Endodermal cell (in vitro differentiated cells): ENCODE results near the gene MBD3L5. TPM values are rescaled to one million over a fixed set of nuclear protein-coding genes. Genes with fewer than 3 reads are reported as not detected.
A peak's percentile ranks its signal among the peaks of the same experiment; 100 is the strongest.

Experiments used
- DNase-seq: peaks from one replicate; pipeline ENCODE4 v3.0.0-alpha.2; 2017
- H3K27ac ChIP-seq: 2 replicates; pipeline ENCODE4 v1.5.1; 2013; ENCODE audit warnings: mild to moderate bottlenecking, low read depth, low read length, moderate library complexity
- H3K27me3 ChIP-seq: 2 replicates; pipeline ENCODE4 v1.6.1; 2013; ENCODE audit warnings: mild to moderate bottlenecking, low read length, moderate library complexity; ENCODE audit not compliant: insufficient read depth, control insufficient read depth, poor library complexity, severe bottlenecking
- H3K36me3 ChIP-seq: 2 replicates; pipeline ENCODE4 v1.7.0; 2013; ENCODE audit warnings: mild to moderate bottlenecking, low read length, moderate library complexity; ENCODE audit not compliant: control insufficient read depth, insufficient read depth
- H3K4me1 ChIP-seq: one replicate; pipeline ENCODE4 v1.7.0; 2013; ENCODE audit warnings: low read length; ENCODE audit not compliant: control insufficient read depth, insufficient read depth
- H3K4me3 ChIP-seq: 2 replicates; pipeline ENCODE4 v1.5.1; 2013; ENCODE audit warnings: mild to moderate bottlenecking, low read length, moderate library complexity
- H3K9ac ChIP-seq: 2 replicates; pipeline ENCODE4 v1.6.1; 2013; ENCODE audit warnings: mild to moderate bottlenecking, low read length, moderate library complexity; ENCODE audit not compliant: poor library complexity, severe bottlenecking; ENCODE audit errors: extremely low read depth
- H3K9me3 ChIP-seq: 2 replicates; pipeline ENCODE4 v1.6.1; 2013; ENCODE audit warnings: mild to moderate bottlenecking, low read length, moderate library complexity; ENCODE audit not compliant: control insufficient read depth
- H3K27ac Mint-ChIP-seq: 2 replicates; pipeline ENCODE4 v1.8.0; 2020; ENCODE audit warnings: mixed read lengths
- H3K27me3 Mint-ChIP-seq: 2 replicates; pipeline ENCODE4 v1.8.0; 2021; ENCODE audit warnings: mild to moderate bottlenecking, mixed read lengths; ENCODE audit not compliant: insufficient read depth
- H3K36me3 Mint-ChIP-seq: 2 replicates; pipeline ENCODE4 v1.8.0; 2020; ENCODE audit warnings: low read depth, mixed read lengths
- H3K4me1 Mint-ChIP-seq: 2 replicates; pipeline ENCODE4 v1.8.0; 2020; ENCODE audit warnings: mixed read lengths
- H3K4me3 Mint-ChIP-seq: 2 replicates; pipeline ENCODE4 v1.8.0; 2020; ENCODE audit warnings: mild to moderate bottlenecking, moderate library complexity, mixed read lengths
- H3K9me3 Mint-ChIP-seq: 2 replicates; pipeline ENCODE4 v1.8.0; 2020; ENCODE audit warnings: mild to moderate bottlenecking, mixed read lengths
- WGBS, 2 experiments: methylation state at CpG; one replicate each; pipeline versions ENCODE4 v1.1.5 to v1.1.7; 2013; ENCODE audit warnings: missing lambda C conversion rate in 2 of 2, mixed read lengths in 1 of 2; ENCODE audit not compliant: insufficient coverage in 1 of 2, insufficient read length in 1 of 2; 5-methylcytosine and 5-hydroxymethylcytosine counted together
- total RNA-seq, 2 donors: library from RNA; stranded (reverse); fragmentation: NEBNext Ultra II Directional in 1 of 2; extraction: Animal tissue kit (Norgen Biotek cat#: 25700) in 1 of 2; gene quantifications; 2 replicates in 1 of 2; 3 replicates in 1 of 2; pipeline ENCODE4 v1.2.1, GENCODE V29; 2021
- TF ChIP-seq, protein P1 (sequence below): fragments of 200-600 bp; sonication (generic); conservative IDR thresholded peaks from 2 replicates; pipeline ENCODE4 v1.5.0; 2021; ENCODE audit warnings: antibody characterized with exemption, mild to moderate bottlenecking

Gene MBD3L5
- total RNA-seq, 2 donors from 2014 or later, result not detected

- no peaks in the 10 kb centered on the region for H3K4me1 ChIP-seq
- peak overlapping the region; percentile 90 for H3K4me3 ChIP-seq
- TF ChIP-seq, protein P1, sequence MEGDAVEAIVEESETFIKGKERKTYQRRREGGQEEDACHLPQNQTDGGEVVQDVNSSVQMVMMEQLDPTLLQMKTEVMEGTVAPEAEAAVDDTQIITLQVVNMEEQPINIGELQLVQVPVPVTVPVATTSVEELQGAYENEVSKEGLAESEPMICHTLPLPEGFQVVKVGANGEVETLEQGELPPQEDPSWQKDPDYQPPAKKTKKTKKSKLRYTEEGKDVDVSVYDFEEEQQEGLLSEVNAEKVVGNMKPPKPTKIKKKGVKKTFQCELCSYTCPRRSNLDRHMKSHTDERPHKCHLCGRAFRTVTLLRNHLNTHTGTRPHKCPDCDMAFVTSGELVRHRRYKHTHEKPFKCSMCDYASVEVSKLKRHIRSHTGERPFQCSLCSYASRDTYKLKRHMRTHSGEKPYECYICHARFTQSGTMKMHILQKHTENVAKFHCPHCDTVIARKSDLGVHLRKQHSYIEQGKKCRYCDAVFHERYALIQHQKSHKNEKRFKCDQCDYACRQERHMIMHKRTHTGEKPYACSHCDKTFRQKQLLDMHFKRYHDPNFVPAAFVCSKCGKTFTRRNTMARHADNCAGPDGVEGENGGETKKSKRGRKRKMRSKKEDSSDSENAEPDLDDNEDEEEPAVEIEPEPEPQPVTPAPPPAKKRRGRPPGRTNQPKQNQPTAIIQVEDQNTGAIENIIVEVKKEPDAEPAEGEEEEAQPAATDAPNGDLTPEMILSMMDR, result no peak
- H3K4me1 Mint-ChIP-seq, result no peaks in the 10 kb centered on the region
- H3K4me3 Mint-ChIP-seq, result peak overlapping the region; percentile 86
- peaks cover 42% of the 10 kb centered on the region for H3K9me3 Mint-ChIP-seq
- no peaks in the 10 kb centered on the region for H3K27me3 Mint-ChIP-seq
- H3K27ac Mint-ChIP-seq, result no peak overlapping the region
- H3K27me3 ChIP-seq, result no peaks in the 10 kb centered on the region
- no peak overlapping the region for H3K27ac ChIP-seq
- H3K9ac ChIP-seq, result no peak overlapping the region
- no peak for DNase-seq
- H3K36me3 ChIP-seq, result peaks cover 18% of the 10 kb centered on the region
- H3K9me3 ChIP-seq, result peaks cover 21% of the 10 kb centered on the region
- WGBS, 2 experiments, result 96% methylated on average over 6 of the region's 6 CpGs; no CpG with 5 or more reads in 1 of the 2 experiments
- peaks cover 29% of the 10 kb centered on the region for H3K36me3 Mint-ChIP-seq
These were observed 38.2 kb downstream of the MBD3L5 start for GRCh38 chr19:7068599-7068998.

- no peaks in the 10 kb centered on the region for H3K27me3 Mint-ChIP-seq
- 1% methylated on average over 30 to 53 of the region's 56 CpGs for WGBS, 2 experiments
- Histone ChIP-seq H3K9me3 (peaks cover 18% of the 10 kb centered on the region), H3K36me3 (peaks cover 23% of the 10 kb centered on the region), H3K9ac (peak within 1 kb of the TSS; percentile 62), H3K4me3 (peak within 1 kb of the TSS; percentile 90), H3K27me3 (no peaks in the 10 kb centered on the region), H3K27ac (peak within 1 kb of the TSS; percentile 63), H3K4me1 (no peaks in the 10 kb centered on the region)
- TF ChIP-seq, protein P1, result no peak
- H3K4me1 Mint-ChIP-seq, result no peaks in the 10 kb centered on the region
- H3K27ac Mint-ChIP-seq, result peak within 1 kb of the TSS; percentile 91
- H3K9me3 Mint-ChIP-seq, result peaks cover 37% of the 10 kb centered on the region
- H3K36me3 Mint-ChIP-seq, result peaks cover 34% of the 10 kb centered on the region
- peak within 1 kb of the TSS; percentile 86 for H3K4me3 Mint-ChIP-seq
- DNase-seq, result peak; percentile 99
These were observed 38.9 kb downstream of the MBD3L5 start, which contains the start of gene ZNF557 for GRCh38 chr19:7069042-7069903. TSS of gene ZNF557 (plus strand) at chr19:7069703. CDS start at chr19:7075075, 5,372 bp downstream.

DNA sequence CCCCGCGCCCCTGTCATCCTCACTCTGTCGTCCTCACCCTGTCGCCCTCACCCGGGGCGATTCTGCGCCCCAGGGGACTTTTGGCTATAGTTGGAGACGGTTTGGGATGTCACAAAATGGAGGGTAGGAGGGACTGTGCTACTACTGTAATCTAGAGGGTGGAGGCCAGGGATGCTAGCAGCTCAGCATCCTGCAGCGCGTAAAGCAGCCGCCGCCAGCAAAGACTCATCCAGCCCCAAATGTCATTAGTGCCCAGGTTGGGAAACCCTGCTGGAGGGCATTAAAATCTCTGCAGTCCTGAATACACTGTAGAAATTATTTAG, 39.5 kb downstream of the MBD3L5 start:
- no peak overlapping the region for H3K27ac ChIP-seq
- no peaks in the 10 kb centered on the region for H3K4me1 Mint-ChIP-seq
- peaks cover 33% of the 10 kb centered on the region for H3K9me3 Mint-ChIP-seq
- H3K4me3 ChIP-seq, result peak overlapping the region; percentile 90
- peak overlapping the region; percentile 86 for H3K4me3 Mint-ChIP-seq
- no peaks in the 10 kb centered on the region for H3K27me3 ChIP-seq
- TF ChIP-seq, protein P1, result no peak
- peak overlapping the region; percentile 72 for H3K27ac Mint-ChIP-seq
- 3 to 7% methylated on average over 7 to 9 of the region's 12 CpGs for WGBS, 2 experiments
- H3K9ac ChIP-seq, result peak overlapping the region; percentile 62
- peaks cover 38% of the 10 kb centered on the region for H3K36me3 Mint-ChIP-seq
- no peak for DNase-seq
- peaks cover 18% of the 10 kb centered on the region for H3K9me3 ChIP-seq
- H3K27me3 Mint-ChIP-seq, result no peaks in the 10 kb centered on the region
- no peaks in the 10 kb centered on the region for H3K4me1 ChIP-seq
- peaks cover 29% of the 10 kb centered on the region for H3K36me3 ChIP-seq
